Limb (tissue), 2 donors: ENCODE results near the gene FOXL1.
"Not testable (repeated sequence)": the region's sequence is repeated elsewhere in the genome, so short reads cannot be mapped to it uniquely, and the experiment has no call there.

Experiments used
- DNase-seq, 2 donors: peaks; one replicate each; pipeline ENCODE4 v3.0.0-alpha.2; 2016; ENCODE audit errors: extremely low spot score in 2 of 2

FOXL1 gene

DNA sequence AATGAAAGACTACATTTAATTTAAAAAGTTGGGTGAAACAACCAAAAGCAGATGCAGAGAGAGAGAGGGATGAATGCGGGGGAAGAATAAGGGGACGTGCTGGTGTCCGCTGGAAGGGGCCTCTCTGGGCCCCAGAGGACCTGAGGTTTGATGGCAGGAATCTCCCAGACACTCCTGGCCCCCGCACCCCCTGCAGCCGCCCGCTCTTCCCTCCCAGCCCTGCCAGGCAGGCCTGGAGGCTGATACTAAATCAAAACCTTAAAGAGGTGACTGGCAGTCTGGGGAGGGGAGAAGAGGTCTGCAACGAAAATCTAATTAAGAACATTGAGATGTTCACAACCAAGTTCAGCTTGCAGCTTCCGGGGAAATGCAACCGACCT is 2.4 kb downstream of the FOXL1 start:
- DNase-seq = no peak

DNA sequence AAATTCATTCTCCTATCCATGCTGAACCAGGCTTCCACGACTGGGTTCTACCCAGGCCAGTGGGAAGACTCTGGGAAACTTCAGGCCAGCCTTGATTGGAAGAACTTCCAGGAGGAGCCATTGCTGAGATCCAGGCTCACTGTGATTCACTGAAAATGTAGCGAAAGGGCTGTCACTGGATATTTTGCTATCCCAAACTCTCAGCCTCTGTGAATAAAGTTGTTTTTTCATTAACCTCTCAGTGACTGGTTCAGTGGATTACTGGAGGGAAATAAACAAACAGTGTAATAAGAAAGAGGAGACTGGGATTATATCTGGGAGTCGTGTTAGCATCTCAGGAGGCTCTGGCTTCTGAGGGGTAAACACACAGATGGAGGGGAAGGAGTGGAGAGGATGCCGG is 3.1 kb downstream of the FOXL1 start:
- DNase-seq = no peak

DNA sequence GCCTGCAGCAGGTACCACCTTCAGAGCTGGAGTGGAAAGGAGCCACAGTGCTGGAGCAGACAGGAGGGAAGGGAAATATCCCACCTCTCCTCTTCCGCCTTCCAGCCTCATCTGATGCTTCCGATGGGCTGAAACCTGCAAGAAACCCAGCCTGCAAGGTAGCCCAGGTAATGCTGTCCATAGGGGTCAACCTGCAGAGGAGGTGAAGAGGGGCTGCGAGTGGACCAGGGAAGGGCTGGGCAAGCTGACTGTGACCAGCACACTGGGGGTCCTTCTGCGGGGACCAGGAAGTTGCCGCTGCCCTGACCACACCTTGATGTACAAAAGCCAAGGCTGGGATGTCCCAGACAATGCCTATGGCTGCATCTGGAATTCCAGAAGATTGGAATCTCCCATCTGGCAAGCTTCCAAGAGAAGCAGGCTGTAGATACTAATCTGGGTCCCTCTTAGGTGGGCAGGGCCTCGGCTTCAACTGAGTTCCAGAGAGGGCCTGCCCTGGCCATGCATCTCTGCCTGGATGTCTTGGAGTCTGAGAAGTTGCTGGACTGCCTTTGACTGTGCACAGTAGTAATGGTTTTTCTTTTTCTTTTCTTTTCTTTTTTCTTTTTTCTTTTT is 5.8 kb downstream of the FOXL1 start:
- DNase-seq = no peak

DNA sequence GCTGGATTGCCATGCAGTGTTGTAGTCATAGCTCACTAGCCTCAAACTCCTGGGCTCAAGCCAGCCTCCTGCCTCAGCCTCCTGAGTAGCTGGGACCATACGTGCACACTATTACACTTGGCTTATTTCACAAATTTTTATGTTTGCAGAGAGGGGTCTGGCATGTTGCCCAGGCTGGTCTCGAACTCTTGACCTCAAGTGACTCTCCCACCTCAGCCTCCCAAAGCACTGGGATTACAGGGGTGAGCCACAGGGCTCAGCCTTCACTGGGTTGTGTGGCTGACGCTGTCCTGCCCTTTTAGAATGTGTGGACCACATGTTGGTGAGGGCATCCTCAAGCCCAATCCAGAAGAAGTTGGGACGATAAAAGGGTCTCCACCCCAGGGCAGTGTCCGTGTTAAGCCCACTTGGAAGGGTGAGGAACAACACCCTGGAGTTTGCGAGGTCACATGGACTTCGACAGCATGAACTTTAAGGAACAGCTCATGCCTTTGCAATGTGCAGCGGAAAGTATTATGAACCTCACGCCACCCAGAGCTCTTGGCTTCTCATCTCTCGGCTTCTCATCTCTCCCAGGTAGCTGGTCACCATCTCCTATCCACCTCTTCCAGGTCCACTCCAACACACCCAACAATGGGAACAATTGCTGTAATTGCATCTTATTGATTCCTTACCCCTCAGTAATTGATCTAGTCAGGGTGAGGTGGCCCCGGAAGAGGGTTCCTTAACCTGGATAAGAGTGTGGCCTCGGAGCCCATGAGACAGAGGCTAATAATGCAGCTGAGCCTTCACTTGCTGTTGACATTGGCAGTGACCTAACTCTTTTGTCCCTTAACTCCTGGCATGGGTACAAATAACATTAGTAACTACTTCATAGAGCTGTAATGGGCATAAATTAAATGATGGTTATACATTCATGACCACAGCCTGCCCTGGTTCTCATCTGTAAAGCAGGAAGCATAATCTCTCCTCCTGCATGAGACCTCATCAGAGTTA is 6.7 kb downstream of the FOXL1 start:
- DNase-seq = no peak

DNA sequence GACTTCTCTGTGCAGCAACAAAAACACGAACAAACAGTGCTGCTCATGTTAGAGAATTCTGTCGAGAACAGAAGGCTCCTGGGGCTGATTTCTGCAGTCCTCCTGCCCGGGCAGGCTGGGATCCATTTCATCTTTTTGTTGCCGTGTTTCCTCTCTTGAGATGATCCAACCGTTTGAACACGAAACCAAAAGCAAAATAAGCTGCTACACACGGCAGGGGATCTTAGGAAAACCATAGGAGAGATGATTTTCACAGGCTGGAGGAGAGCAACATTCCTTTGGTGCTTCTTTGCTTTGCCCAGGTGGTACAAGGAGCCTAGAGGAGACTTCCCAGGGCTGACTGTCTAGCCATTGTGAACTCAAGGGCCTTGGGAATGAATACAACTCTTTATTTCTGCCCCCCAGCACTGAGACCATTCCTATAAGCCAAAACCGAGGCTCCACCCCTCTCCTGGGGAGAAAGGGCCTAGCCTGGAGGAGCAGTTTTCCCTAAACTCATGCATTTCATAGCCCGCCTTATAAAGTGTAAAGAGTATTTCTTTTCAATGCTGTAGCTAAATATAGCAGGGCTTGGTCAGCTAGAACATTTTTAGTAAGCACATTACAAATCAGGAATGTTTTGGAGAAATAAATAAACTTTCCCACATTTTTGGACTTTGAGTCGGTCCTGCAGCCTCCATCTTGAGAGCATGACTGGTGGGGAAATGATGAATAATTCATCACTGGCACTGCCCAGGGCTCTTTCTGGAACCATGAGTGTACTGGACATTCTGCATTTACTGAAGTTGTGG is 7.7 kb downstream of the FOXL1 start:
- peak in 1 of 2 donors; percentile 31 for DNase-seq

DNA sequence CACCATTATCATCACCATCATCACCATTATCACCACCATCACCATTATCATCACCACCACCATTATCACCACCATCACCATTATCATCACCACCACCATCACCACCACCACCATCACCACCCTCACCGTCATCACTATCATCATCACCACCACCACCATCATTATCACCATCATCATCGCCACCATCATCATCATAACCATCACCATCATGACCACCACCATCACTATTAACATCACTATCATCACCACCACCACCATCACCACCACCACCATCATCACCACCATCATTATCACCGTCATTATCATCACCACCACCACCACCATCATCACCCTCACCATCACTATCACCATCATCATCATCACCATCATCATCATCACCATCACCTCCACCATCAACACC is 9.1 kb downstream of the FOXL1 start:
- no peak for DNase-seq

DNA sequence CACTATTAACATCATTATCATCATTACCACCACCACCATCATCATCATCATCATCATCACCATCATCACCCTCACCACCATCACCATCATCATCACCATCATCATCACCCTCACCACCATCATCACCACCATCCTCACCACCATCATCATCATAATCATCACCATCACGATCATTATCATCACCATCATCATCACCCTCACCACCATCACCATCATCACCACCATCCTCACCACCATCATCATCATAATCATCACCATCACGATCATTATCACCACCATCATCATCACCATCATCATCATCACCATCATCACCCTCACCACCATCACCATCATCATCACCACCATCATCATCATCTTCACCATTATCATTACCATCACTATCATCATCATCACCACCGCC is 9.6 kb downstream of the FOXL1 start:
- not testable (repeated sequence) for DNase-seq

DNA sequence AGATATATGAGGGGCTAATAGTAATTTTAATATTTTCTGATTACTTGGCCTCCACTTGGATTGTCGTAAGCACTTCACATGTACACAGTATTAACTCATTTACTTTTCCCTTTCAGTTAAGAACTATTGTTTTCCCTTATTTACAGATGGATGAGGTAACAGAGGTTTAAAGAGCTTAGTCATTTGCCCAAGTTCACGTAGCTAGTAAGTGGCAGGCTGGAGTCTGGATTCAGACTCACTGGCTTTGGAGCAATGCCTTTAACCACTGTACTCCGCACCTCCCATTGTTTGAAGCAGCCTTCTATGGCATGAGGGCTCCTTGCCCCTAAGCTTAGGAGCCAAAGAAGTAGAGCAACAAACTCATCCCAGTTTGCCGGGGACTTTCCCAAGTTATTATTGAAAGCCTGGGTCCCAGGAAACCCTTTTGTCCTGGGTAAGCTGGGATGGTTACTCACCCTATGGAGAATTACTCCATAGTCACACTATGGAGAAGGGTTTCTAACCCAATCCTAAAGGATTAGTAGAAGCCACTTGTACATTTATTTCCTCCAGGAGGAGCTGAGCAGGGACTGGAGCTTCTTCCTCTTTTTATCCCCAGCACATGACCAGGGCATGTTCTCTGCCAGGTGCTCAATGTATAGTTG is 12.3 kb downstream of the FOXL1 start:
- DNase-seq = no peak

DNA sequence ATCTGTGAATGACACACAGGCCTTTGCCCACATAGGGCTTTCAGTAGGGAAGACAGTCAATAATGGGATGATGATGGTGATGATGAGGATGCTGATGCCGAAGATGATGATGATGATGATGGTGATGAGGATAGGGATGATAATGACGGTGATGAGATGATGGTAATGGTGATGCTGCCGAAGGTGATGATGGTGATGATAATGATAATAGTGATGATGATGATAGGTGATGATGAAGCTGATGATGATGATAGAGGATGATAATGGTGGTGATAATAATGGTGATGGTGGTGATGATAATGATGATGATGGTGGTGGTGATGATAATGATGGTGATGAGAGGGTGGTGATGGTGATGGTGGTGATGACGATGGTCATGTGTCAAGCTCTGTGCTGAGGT is 12.9 kb downstream of the FOXL1 start:
- no peak for DNase-seq

DNA sequence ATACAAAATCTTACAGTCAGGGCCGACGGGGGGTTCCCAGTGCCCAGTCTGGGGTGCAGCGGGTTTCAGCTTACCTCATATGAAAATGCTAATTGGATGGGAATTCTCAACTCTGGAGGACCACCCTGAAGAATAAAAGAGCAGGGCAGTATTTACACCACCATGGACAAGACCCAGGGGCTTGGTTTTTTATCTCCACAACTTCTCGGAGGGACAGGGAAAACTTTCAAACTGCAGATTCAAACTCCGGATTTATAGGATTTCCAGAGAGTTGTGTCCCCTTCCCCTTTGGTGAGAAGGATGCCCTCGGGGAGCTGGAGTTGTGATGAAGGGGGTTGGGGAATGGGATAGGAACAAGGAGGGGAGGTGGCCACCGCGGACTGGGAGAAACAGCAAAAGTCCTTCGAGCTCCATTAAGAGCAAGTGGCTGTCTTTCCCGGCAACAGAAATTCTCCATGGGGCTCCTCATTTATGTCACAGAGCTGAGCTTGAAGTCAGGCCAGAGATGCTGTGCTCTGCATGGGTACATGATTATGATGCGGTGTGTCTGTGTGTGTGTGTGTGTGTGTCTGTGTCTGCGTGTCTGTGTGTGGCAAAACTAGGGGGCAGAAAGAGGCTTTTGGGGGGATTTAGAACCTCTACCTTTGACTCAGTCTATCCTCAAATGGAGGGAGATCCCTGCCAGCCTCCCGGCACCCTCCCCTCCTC is 15.7 kb downstream of the FOXL1 start:
- DNase-seq = no peak

DNA sequence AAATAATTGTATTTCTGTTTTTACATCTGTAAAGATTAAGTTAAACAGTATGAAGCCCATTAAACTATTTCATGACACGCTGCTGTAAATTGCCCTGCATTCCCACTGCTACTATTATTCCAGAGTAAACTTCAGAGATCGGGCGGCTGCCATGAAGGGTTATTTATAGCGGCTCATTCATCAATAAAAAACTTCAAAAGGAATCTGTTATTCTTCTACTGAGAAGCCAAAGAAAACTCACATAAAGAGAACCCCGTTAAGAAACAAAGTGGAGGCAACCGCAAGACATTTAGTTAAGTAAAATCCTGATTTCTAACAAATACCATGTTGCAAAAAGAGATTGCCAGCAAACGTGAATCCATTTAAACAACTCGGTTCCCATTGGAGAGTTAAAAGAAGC is 16.4 kb downstream of the FOXL1 start:
- DNase-seq = no peak

DNA sequence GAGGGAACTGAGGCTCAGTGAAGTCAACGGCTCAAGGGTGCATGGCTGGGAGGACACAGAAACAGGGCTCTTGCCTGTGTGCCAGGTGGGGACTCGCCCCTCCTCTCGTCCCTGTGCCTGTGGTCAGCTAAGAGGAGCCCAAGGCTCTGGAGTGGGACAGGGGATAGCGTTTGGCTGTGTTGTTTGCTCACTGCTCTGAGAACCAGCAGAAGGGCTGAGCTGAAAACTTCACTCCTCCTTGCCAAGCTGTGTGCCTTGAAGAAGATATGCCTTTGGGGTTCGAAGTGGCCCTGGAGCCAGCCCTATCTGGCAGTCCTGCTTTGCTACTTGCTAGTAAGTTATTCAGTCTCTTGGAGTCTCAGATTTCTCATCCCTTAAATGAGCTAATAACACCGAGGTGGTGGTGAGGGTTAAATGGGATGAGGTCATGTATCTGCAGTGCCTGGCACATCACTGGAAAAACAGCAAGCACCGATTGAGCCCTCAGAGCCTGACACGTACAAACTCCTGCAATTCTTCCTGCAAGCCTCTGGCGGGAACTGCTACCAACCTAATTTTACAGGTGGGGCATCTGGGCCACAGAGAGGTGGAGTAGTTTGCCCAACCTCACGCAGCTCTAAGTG is 17.7 kb downstream of the FOXL1 start:
- DNase-seq = no peak

DNA sequence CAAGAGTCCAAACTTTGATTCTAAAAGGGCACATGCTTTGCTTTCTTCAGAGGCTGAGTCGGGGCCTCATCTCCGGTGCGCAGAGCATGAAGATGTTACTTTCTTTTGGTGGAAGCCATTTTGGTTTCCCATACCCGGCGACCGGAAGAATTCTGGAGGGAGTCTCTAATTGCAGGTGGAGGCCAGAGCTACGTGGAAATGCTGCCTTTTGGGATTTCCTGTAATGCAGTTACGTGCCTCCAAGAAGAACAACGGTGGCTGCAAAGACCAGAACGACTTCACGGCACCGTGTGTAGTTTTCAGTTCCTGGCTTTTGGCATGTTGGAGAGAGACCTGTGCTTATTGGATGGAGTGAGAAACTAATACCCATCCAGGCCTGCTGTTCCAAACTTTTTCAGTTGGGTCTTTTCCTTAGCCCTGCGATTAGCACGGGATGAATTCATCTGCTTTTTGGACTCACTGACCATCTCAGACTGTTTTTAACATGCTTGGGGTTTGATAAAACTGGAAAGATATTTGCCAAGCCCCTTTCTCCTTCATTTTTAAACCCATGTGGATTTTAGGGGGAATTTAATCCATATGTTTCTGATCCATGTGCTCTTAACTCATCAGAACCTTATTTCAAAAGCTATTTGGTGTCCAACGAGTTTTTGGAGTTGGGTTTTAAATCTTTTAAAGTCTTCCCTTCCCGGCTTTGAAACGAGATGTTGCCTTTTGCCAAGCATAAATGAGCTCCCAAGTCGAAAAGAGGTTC is 19.0 kb downstream of the FOXL1 start:
- DNase-seq = no peak

DNA sequence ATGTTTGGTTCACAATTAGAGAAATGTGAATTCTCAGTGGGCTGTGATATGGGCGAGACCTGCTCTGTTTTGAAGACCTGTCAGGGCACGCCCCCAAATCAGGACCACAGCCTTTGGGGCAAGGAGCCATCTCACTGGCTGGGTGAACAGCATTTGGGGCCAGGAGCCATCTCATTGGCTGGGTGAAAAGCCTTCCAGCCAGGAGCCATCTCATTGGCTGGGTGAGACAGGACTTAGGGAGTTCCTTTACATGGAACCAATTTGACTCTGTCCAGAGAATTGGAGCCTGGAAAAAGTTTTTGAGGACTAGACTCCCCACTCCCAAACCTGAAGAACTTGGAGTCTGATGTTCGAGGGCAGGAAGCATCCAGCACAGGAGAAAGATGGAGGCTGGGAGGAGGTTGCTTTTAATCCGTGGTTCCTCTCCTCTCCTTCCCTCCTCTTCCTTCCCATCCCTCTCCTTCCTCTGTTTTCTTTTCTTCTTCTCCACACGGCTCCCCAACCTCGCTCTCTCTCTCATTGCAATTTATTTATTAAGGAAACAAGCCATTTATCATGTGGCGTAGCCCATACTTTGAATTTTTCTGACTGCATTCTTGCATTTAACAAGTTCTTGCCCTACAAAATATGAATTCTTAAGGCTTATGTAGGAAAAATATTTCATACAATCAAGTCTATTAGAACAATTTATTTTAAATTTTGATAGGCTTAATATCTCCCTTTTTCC is 19.7 kb downstream of the FOXL1 start:
- no peak for DNase-seq

DNA sequence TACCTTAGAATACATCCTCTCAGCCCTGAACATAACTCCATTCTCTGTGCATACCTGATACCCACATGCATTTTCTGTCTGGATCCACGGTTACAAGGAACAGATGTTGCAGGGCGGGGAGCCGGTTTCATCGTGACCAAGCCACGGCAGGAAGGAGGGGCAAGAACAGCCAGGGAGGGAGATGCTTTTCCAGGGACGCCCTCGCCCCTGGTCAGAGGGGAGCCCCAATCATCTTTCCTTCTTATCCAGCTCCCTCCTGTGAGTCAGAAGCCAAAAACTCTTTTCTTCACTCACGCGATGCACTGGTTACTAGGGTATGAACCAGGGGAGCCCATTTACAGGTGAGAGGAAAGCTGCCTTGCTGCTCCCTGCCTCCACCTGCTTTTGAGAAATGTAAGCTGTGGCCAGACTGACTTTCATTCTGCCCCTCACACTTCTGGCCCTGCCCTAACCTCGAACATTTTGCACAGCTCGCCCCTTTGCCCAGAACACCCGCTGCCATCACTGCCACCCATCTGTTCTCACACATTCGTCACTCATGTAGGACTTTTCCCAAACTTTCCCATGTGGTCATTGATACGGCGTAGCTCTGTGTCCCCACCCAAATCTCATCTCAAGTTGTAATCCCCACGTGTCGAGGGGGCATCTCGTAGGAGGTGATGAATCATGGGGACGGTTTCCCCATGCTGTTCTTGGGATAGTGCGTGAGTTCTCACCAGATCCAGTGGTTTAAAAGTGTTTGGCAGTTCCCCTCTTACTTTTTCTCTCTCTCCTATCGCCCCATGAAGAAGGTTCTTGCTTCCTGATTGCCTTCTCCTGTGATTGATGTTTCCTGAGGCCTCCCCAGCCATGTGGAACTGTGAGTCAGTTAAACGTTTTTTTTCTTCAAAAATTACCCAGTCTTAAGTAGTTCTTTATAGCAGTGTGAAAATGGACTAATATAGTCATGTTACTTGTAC is 20.5 kb downstream of the FOXL1 start:
- no peak for DNase-seq

DNA sequence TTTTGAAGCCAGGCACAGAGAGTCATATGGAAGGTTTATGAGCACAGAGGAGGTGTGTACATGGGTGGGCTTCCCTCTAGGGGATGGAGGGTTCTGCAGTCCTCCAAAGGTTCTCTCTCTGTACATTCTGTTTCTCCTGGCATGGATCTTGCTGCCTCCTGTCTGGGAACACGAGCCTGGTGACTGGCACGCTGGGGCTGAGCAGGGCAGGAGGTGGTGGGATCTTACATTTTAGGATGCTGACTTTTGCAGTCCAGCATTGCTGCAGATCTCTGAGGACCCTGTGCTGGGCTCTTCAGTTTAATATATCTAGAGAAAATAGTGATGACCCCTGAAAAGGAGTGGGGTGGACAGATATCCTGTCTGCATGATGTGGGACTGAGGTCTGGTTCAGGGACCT is 23.0 kb downstream of the FOXL1 start:
- no peak for DNase-seq

DNA sequence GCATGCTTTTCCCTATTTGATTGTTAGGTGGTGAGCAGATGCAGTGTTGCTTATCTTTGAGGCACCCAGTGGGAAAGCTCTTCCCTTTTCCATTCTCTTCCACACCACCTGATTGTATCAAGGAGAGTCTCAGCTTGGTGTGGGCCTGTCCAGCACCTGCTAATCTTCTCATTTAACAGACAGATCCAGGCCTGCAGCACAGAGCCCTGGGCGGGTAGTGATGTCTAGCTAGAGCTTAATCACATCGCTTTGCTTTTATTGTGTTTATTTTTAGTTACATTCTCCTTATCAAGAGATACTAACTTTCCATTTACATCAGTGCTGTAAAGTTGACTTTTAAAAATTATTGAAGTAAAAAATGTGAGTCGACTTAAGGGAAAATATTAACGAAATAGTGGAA is 24.2 kb downstream of the FOXL1 start:
- DNase-seq = no peak
